Measurements from ENCODE around the gene ZNF888.
A peak's percentile ranks its signal among the peaks of the same experiment; 100 is the strongest.

Gene ZNF888

DNA sequence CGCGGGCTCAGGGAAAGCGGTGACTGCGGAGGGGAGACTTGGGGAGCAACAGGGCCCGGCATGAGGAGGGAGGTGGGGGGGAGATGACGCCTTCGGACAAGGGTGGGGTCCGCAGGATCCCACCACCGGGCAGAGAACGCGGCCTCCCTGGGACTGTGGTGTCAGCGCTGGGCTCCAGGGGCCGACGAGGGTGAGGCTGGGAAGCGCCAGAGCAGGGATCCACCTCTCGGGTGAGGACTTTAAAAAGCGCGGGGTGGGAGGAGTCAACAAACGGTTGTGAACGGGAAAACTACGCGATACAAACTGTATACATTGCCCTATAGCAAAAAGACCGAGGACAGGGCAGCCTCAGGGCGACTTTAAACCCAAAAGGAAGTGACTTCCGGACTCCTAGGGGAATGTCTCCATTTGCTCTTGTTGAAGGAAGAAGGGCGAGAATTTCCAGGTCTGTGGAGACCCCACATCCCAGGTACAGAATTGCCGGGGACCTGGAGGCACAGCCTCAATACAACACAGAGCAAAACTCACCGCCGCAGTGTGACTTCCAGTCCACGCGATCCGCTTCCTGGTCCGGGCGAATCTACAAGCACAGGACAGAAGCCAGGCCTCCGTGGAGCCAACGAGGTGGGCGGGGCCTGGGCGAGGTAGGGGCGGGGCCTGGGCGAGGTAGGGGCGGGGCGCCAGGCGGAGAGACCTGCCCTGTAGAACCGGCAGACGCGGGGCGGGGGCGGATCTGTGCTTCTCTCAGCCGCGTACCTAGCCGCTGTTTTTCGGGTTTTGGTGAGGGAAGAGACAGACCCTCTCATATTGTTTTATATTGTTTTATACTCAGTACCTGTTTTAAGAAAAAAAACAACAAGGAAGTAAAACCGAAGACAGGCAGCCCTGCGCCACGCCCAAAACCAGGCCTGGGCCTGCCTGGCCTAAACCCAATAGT lies at the start of gene ZNF888:
Gene ZNF888 (minus strand): TSS at position 588 of the 937 bp plus-strand sequence. CDS start 5,555 bp downstream, outside the sequence.
- TF ChIP-seq, protein P1, sequence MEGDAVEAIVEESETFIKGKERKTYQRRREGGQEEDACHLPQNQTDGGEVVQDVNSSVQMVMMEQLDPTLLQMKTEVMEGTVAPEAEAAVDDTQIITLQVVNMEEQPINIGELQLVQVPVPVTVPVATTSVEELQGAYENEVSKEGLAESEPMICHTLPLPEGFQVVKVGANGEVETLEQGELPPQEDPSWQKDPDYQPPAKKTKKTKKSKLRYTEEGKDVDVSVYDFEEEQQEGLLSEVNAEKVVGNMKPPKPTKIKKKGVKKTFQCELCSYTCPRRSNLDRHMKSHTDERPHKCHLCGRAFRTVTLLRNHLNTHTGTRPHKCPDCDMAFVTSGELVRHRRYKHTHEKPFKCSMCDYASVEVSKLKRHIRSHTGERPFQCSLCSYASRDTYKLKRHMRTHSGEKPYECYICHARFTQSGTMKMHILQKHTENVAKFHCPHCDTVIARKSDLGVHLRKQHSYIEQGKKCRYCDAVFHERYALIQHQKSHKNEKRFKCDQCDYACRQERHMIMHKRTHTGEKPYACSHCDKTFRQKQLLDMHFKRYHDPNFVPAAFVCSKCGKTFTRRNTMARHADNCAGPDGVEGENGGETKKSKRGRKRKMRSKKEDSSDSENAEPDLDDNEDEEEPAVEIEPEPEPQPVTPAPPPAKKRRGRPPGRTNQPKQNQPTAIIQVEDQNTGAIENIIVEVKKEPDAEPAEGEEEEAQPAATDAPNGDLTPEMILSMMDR (IDR thresholded peaks at IDR 0.05; ENCODE audit: low read depth, low read length, missing control alignments): no peak
- DNase-seq (ENCODE audit: low read depth): no peak
- in situ Hi-C loops (cut with HindIII; ENCODE audit: low sequenced_read_pairs): no loop called here
- peak within 1 kb of the TSS; percentile 60 for H3K4me3 ChIP-seq (ENCODE audit: low read depth, low read length)

DNA sequence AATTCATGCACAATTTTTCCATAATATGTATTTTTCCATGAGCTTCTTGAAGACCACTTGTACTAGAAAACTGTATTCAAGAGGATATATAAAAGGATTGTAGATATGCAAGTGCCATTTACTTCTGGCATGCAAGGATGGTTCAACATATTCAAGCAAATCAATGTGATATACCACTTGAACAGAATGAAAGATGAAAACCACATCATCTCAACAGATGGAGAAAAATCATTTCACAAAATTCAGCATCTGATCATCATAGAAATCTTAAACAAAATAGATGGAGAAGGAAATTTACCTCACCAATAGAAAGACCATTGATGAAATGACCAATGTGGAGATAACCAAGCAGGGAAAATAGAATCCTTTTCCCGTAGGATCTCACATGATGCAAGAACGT lies 44.5 kb upstream of the ZNF888 start:
- TF ChIP-seq, protein P1 (IDR thresholded peaks at IDR 0.05; ENCODE audit: low read depth, low read length, missing control alignments): no peak
- in situ Hi-C loops (cut with HindIII; ENCODE audit: low sequenced_read_pairs): no loop called here
- no peak overlapping the region for H3K4me3 ChIP-seq (ENCODE audit: low read depth, low read length)
- DNase-seq (ENCODE audit: low read depth): no peak

DNA sequence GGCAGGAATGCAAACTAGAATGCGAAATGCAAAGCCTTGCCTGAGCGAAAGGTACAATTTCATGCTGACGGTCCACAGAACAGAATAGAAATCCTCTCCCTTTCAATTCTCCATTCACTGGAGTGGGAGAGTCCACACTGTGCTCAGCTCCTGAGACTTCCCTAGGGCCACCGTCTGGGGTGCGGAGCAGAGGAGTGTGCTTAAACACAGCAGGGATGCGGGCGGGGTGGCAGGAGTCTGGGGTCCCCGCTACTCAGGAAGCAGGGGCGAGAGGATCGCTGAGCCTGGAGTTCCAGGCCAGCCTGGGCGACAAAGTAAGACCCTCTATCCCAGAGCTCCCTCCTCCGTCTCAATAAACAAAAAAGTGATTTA lies 40.0 kb upstream of the ZNF888 start:
- no peak for DNase-seq (ENCODE audit: low read depth)
- peak overlapping the region; percentile 75 for H3K4me3 ChIP-seq (ENCODE audit: low read depth, low read length)
- in situ Hi-C loops (cut with HindIII; ENCODE audit: low sequenced_read_pairs): no loop called here
- TF ChIP-seq, protein P1 (IDR thresholded peaks at IDR 0.05; ENCODE audit: low read depth, low read length, missing control alignments): no peak

DNA sequence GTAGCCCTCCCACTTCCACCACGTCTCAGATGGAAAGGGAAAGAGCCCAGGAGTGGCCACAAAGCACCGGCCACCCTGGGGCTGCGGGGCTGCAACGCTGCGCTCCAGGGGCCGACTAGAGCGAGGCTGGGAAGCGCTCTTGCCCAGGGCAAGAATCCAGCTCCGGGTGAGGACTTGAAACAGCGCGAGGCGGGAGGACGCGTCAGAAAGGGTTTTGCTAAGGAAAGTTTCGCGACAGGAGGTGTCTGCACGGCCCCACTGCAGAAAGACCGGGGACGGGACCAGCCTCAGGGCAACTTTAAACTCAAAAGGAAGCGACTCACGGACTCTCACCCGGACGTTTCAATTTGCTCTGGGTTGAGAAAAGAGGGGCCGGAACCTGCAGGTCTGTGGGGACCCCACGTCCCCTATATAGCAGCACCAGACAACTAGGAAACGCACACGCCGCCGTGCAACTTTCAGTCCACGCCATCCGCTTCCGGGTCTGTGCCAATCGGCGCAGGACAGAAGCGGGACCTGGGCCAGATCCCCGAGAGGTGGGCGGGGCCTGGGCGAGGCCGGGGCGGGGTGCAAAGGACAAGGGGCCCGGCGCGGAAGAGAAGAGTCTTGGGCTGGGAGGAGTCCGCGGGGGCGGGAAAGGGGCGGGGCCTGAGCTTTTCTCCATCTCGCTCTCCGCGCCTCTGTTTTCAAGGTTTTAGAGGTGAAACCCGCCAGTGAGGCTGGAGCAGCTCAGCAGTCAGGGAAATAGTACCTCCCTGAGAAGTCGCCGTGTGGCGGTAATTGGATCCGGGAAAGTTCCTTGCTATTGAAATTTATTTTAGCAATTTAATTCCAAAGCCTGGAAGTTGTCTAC lies 39.4 kb upstream of the ZNF888 start, which contains the start of gene ZNF816:
Gene ZNF816 (minus strand): TSS at position 488 of the 853 bp plus-strand sequence. CDS start 6,792 bp downstream, outside the sequence.
- in situ Hi-C loops (cut with HindIII; ENCODE audit: low sequenced_read_pairs): no loop called here
- H3K4me3 ChIP-seq (ENCODE audit: low read depth, low read length): peak within 1 kb of the TSS; percentile 75
- DNase-seq (ENCODE audit: low read depth): peak; percentile 79
- TF ChIP-seq, protein P1 (IDR thresholded peaks at IDR 0.05; ENCODE audit: low read depth, low read length, missing control alignments): no peak

DNA sequence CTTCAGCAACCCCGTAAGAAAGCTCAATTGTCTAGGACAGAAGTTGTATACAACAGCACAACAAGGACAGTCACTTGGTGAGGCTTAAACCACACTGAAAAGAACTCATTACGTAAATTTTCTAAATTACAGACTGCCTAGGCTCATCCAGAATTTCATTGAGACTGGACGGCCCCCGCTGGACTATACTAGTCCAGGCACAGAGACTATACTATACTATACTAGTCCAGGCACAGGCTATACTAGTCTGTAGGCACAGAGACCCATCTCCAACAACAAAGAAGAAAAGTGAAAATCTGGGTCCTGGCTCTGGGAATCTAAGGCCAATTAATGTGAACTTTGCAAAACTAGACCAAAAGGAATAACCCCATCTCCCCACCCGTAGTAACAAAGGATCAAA lies 38.8 kb upstream of the ZNF888 start:
- peak overlapping the region; percentile 75 for H3K4me3 ChIP-seq (ENCODE audit: low read depth, low read length)
- in situ Hi-C loops (cut with HindIII; ENCODE audit: low sequenced_read_pairs): no loop called here
- TF ChIP-seq, protein P1 (IDR thresholded peaks at IDR 0.05; ENCODE audit: low read depth, low read length, missing control alignments): no peak
- DNase-seq (ENCODE audit: low read depth): no peak

DNA sequence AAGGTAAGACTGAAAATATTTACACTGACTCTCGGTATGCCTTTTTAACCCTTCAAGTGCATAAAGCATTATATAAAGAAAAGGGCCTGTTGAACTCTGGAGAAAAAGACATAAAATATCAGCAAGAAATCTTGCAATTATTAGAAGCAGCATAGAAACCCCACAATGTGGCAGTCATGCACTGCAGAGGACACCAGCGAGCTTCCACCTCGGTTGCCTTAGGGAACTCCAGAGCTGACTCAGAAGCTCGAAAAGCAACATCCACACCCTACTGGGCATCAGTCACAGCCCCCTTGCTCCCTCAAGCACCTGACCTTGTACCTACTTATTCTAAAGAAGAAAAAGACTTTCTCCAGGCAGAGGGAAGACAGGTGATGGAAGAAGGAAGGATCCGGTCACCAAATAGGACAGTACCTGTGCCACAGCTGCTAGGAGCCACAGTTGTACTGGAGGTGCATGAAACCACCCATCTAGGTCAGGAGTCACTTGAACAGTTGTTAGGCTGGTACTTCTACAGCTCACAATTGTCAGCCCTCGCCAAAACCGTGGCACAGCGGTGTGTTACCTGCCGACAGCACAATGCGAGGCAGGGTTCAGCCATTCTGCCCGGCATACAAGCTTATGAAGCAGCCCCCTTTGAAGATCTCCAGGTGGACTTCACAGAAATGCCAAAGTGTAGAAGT lies 36.5 kb upstream of the ZNF888 start:
- TF ChIP-seq, protein P1 (IDR thresholded peaks at IDR 0.05; ENCODE audit: low read depth, low read length, missing control alignments): no peak
- in situ Hi-C loops (cut with HindIII; ENCODE audit: low sequenced_read_pairs): no loop called here
- no peak for DNase-seq (ENCODE audit: low read depth)
- H3K4me3 ChIP-seq (ENCODE audit: low read depth, low read length): no peak overlapping the region
